SHP77 treated with DMSO at 0.1 percent for 48 hours (cell line): ENCODE data around the gene PITPNB.

Experiments used
- DNase-seq: peaks from one replicate; lab custom pipeline; 2025; lab: John Stamatoyannopoulos, UW

The PITPNB gene

DNA sequence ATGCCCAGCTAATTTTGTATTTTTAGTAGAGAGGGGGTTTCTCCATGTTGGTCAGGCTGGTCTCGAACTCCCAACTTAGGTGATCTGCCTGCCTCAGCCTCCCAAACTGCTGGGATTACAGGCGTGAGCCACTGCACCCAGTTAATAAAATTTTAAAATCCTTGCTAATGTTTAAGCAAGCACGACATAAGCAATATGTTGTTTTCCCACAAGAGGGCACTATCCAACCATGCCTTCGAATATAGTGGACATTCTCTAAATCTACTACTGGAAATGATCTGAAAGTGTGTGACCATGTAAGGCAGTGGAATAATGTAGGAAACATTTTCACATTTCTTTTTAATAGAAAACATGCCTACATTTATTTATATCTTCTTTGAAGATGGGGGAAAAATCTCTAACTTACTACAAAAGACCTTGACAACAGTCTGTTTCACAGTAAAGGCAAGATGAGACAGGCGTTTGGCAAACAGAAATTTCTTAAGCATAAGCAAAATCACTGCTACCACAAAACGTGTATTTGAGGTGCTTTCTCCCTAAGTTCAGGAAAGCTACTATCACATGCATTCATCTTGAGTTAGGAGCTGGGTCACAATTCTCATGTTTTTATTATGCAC is 38.2 kb downstream of the PITPNB start:
- DNase-seq, result peak; percentile 4

DNA sequence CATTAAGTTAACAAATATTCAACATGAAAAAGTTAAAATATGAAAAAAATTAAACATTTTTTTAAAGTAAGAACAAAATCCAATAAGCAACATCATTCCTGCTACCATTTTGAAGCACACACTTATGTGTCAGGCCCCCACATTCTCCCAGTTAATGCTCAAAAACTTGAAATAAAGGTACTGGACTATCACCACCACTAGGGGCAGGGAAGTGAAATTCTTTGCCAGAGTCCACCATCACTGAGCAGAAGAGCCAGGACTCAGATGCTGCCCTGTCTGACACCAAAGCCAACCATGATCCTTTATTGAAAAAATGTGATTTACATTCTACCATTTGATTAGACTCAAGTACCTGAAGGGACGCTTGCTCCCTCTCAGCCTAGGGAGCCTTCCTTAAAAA is 39.1 kb downstream of the PITPNB start:
- DNase-seq, result no peak

DNA sequence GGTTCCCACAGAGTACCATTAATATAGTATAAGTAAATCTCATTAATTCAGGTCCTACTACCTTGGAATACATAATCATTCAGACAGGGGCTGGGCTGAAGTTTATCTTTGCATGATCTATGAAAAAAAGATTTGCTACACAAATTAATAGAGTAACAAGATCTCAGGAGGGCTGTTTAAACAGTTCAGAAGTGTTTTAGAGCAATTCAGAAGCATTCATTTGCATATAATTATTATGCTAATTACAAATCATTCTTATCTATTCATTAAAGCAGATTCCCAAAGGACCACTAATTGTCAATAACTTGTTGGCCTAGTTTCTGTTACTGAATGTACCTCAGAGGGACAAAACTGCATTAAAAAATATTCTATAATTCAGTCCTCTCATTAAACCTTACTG is 40.5 kb downstream of the PITPNB start:
- DNase-seq, result no peak

DNA sequence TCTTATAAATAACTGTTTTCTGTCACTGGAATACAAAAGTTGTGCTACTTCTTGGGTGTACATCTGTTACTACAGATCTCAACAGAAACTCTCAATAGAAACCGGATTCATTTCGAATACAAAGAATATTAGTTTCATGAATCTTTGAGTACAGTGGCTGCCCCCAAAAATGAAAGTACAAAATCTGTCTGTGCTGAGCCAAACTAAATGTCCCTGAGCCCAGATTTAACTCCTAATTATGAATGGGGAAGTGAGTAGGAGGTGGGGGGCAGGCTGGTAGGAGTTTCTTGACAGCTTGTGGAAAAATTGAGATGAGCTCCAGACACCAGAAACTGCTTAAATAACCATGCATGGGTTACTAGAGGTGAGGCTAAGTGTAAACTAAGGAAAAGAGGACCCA is 41.6 kb downstream of the PITPNB start:
- no peak for DNase-seq

DNA sequence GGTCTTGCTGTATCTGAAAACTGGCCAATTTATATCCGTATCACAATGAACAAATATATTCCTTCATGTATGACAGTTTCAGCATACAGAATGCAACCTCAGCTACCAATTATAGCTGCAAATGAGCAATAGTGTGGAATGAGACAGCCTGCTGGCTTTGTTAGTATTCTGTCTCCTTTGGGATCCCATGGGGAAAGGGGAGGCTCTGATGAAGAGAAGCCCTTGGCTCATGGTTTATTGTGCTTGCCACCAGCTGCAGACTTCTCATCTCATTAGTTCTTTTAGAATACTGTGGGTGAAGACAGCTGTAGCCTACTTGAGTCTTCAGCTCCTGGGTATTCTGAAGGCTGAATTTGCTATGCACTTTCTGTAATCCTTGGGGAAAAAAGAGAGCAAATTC is 42.4 kb downstream of the PITPNB start:
- DNase-seq, result no peak

DNA sequence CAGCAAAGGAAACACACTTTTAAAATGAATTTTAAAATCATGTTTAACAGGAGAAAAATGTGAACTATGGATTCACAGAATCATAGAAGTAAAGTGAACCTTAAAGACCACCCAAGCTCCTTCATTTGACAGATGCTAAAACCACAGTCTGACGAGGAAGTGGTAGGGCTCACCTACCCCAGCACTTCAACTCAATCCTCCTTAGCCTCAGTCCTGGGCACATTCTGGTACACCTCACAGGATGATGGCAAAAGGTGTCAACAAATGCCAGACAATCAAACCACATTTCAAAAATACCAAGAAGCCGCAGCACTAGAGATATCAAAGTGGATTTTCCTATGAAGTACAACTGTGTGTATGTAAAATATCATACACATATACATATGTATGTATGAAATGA is 43.1 kb downstream of the PITPNB start:
- DNase-seq, result no peak

DNA sequence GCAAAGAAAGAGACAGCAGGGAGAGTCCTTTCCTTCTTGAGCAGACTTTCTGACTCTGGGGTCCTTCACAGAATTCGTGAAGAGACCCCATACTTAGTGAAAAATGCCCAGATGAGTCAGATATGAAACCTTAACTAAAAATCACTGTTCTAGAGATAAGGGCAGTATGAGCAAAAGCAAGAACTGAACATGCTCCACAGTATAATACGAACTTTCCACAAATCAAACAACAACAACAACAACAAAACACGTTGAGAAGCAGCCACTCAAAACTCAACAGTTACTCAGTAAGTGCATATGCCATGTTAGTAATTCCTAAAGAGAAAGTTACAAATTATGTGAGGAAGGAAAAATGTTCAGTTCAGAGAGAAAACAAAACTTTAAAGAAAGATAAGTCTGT is 44.3 kb downstream of the PITPNB start:
- no peak for DNase-seq

DNA sequence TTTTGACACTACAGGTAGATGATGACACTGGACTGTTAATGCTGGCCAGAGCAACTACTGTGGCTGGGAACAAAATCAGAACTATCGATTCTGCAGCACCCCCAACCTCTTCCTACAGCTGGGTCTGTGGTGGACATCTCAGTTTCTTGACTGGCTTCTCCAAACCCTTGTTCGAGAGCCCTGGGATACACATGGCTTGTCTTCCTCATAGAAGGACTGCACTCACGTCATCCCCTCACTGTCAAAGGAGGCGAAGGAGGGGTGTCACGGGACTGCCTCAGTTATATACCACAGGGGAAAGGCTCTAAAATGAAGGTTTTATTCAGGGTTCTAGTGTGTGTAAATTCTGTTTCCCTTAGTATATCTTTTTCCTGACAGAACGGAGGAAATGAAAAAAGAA is 44.9 kb downstream of the PITPNB start:
- DNase-seq, result no peak

DNA sequence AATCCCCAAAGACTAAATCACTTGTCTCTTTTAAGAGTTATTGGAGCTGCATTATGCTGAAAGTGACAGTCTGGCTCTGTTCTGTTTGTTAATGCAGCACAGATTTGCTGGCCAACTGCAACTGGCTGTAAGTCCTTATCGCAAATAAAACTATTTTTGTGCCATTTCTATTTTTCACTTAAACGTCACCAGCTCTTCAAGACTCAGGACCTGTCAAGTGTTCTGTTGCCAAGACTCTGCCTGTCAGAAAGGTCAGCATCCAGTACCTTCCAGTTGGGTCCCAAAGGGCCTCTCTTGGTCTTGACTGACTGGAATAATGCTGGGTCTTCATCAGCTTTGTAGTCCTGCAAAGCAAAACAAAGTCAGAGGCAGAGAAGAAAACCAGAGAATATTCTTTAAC is 45.6 kb downstream of the PITPNB start:
- DNase-seq, result no peak

DNA sequence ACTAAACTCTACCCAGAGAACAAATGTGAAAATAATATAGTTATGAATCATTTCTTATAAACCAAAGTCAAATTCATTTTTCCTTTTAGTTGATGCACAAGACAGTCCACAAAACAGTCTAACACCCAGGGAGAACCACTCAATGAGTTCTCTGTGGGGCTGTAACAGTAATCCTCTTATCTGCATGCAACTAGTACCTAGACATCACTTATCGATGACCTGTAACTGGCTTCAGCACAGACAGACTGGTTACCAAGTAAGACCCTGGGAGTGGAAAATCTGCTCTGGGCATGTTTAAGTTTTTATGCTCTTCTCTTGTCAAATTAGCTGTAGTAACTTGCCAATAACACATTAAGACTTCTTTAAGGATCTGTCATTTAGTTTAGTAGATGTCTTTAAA is 46.6 kb downstream of the PITPNB start:
- no peak for DNase-seq

DNA sequence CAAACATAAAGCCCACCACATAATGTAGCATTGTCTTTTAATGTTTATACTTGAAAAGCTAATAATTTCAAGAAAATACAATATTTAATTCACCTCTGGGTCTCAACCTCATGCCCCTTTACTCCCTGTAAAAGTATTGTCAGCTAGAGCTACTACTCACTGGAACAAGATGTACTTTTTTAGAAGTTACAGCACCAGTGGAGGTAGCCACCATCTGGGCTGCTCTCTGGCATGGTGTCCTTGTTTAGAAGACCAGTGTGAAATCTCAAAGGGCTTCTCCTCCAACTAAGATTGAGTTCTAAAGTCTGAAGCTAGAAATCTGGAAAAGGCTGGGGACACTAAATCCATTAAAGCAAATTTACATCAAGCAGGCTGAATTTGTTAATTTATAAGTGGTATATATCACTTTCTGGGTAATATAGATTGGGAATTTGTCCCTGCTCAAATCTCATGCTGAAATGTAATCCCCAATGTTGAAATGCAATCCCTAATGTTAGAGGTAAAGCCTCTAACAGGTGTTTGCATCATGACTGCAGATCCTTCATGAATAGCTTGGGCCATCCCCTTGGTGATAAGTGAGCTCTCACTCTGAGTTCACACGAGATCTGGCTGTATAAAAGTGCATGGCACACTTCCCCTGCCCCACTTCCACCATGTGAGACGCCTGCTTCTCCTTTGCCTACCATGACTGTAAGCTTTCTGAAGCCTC is 47.6 kb downstream of the PITPNB start:
- no peak for DNase-seq

DNA sequence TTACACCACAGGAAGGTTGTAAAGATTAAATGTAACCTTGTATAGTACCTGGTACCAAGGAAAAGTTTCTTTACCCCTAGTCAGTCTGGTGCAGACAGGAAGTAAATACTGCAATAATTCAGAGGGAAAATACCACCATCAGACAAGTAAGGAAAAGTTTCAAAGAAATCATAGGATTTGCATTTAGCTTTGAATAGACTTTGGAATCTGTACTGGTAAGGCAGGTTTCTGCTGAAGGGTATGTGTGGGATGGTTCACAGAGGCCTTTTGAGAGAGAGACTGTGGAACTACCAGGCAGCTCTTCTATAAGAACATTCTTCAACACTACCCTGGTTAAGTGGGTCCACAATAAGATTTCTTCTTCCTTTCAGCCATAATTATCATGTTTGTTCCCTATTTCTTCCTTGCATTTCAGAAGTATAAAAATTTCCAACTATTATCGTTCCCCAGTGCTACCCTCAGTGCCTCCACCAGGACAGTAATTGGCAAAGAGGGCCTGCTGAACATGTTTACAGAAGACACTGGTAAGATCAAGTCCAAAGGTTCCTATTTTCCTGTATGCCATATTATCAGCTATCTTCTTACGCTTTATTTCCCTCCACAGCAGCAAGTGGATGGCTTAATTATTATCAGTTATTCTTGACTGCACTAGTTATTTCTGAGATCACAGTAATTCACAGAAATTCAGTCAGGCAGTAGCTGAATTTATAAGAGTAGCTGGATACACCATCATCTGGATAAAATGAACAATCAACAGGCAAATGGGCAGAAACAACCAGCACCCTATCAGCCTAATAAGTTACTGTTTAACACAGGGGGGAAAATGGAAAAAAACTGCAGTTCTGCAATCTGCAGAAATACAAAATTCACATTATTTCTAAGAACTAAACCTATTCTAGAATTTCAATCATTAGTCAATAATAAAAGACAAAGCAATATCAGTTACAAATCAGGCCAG is 48.5 kb downstream of the PITPNB start:
- DNase-seq, result no peak

DNA sequence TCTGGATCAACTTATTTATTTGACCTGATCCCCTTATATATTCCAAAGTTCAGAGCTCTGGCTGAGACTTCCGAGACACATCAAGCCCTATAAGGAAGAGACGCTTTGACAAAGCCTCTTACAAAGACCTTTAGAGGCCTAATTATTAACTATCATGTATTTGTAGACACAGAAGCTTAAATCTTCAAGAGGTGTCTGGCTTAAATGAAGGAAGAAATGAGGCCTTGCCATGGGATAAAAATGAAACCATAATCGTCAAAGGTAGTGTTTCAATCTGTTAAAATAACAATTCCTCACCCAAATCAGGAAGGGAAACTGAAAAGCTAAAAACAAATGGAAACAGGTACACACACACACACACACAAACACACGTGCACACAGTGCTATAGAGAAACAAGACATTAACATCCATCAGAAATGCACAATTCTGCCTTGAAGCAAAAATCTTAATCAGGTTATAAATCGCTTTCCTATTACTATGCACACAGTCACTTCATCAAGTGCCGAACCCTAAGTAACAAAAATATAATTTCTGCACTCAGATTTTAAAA is 50.2 kb downstream of the PITPNB start:
- no peak for DNase-seq

DNA sequence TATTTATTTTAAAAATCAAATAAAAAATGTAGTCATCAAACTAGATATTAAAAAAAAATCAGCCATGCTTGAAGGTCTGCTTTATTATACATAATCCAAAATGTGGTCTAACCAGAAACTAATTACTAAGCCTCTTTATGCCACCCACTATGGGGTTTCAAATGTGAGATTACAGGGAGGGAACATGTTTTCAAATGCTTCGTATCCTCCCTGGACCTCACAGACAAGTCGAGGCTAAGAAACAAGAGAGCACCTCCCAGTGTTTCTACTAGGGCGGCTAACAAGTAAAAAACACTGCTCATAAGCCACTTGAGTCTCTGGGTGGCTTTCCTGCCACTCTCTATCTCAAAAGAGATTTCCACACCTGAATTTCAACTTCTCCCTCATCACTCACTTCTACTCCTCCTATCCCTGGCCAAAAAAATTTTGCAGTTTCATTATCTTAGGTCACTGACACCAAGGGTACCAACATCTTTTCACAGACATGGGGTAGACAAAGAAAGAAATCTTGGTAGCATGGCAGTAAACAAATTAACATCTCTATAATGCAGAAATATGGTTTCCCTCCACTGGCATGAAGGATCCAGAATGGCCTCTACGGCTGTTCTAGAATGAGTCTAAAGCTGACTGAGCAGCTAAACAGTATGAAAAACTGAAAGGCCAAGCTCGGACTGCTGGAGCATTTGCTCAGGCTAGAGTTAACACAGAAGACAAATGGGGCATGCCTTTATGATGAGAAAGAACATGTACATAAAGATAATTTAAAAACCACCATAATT is 50.9 kb downstream of the PITPNB start:
- DNase-seq, result no peak

DNA sequence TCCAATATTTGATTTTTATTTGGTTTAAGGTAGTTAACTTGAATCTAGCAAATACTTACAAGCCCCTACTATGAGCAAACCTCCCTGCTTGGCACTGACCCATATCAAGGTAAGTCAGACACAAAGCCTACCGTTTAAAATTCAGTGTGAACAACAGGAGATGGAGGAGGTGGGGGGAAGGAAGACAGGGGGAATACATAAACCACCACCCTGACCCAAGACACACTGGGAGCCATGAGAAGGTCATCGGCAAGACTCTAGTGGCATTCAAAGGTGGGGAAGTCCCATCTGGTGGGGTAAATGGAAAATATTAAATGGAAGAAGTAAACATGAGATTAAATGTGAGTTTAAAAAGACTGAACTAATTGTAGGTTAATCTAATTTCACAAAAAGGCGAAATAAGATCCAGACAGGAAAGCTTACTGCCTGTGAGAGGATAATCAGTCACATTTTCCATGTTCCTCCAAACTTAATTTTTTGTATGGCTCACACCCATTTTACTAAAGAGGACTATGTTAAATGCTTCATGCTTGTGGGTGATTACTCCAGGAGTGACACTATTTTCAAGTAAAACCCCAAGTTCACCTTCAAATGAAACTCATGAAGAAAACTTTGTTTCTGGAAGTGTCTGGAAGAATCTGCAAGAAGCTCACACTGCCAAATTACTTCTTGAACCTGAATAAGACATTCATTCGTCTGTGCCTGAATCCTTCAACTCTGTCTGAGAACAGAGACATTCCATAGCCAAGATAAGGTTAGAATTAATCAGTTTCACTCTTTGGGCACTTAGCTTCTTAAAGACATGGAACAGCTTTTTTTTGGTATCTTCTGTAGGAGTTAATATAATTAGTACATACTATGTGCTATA is 51.7 kb downstream of the PITPNB start:
- DNase-seq, result no peak

DNA sequence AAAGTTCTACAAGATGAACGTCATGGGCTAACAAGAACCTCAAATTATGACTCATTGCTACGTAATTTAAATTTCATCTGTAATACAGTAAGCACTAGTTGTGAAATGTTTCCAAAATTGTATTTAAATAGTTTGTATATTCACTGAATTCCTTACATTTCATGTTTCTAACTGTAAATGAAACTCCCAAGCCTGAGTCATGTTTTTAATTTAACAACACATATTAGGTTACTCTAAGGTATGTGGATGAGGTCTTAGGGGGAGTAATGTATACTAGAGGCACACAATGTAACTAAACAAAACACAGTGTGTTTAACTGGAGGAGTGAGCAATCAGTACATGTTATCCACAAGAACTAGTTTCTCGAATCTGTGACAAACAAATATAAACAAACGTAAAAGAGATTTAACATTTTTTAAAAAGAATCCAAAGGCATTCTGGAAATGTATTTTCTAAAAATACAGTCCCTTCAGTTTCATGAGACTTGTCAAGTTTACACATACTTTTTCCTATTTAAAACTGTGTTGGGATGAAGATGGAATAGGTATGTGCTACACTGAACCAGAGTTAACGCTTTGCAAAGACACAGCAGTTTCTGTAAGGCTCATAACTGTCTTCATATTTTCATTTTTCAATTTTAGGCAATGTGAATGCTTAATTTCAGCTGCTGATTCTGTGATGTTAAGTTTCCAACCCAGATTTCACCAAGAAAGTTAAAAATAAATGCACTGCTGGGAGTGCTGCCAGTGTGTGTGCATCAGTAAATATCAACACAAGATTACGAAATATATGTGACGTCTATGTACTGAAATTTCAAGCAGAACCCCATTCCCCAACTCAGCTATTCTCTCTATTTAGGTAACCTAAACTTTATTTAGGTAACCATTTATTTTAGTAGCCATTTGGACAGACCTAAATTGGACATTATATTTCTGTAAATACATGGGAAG is 52.6 kb downstream of the PITPNB start:
- no peak for DNase-seq

DNA sequence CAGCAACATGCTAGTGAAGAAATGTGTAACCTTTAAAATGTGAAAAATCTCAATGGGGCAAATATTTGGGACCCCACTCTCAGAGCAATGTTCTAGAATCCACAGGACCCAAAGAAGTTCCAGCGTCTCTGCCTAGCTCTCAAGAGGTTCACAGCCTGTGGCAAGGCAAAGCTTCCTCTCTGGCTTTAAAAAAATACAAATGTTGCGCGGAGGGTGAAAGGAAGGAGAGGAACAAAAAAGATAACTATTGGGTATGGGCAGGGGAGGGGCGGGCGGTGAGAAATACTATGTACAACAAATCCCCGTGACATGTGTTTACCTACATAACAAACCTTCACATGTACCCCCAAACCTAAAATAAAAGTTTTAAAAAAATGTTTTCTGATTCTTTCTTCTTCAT is 53.6 kb downstream of the PITPNB start:
- DNase-seq, result no peak

DNA sequence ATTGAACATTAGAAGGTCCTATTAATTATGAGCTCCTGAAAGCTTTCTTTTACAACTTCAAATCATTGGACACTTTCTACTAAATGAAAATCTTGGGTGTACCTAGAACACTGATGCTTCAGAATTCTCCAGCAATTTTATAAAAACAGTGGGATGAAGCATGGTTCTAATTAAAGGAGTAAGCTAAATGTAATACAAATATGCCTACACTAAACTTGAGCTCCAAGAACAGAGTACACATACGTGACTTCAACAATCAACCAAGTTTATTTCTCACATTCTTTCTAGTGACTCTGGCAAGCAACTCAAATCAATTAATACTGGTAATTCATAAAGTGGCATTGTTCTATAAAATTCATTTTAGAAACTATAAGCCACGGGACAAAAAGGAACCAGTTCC is 55.5 kb downstream of the PITPNB start:
- no peak for DNase-seq

DNA sequence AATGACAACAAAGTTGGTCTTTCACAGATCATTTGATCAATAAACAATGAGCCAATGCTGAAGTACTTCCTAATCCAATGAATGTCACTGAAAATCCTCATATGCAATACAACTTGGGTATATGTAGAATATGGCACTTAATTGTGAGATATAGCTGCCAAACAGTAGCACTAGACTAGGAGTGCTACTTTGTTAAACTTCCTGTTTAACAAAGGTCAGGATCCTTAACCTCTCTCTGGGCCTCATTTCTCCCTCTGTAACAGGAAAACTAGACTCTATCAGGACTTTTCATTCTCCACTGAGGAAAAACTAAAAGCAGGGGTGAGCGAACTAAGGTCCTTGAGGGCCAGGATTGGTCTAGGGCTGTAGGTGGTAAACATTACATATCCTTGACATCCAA is 56.1 kb downstream of the PITPNB start:
- DNase-seq, result no peak

DNA sequence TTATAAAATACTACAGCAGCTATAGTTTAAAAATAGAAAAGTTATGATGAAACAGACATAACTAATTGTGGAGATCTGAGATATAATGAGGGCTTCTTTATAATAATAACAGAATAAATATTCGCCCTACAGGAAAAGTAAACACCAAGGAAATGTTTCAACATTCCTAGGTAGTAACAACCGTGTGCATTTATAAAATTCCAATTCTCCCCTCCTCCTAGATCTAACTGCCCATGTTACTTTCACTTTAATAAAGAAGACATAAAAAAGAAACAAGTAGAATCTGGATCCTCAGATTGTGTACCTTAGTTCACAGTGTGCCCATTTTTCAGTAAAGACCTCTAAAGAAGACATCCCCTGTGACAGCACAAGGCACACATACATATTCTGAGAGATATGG is 59.7 kb downstream of the PITPNB start:
- no peak for DNase-seq
